HEK293T (cell line): Measurements from ENCODE around the gene AQP6.

Experiments
- CTCF ChIA-PET: fragments of 350-600 bp; formaldehyde crosslinking; extraction: SDS; loops from one replicate; lab custom pipeline; 2021; ENCODE audit warnings: antibody characterized with exemption, inconsistent platforms; lab: Yijun Ruan, JAX
- POLR2A ChIA-PET: fragments of 350-600 bp; formaldehyde crosslinking; extraction: SDS; loops from one replicate; lab custom pipeline; 2020; ENCODE audit warnings: antibody characterized with exemption, inconsistent platforms; lab: Yijun Ruan, JAX
- DNase-seq: peaks from one replicate; pipeline ENCODE4 v3.0.0; 2012; ENCODE audit warnings: mixed read lengths; ENCODE audit errors: extremely low spot score
- ARNT ChIP-seq: fragments of 450-650 bp; IDR thresholded peaks from 2 replicates; pipeline ENCODE4 v1.6.1; 2017; ENCODE audit warnings: mild to moderate bottlenecking
- BHLHE40 ChIP-seq: fragments of 450-650 bp; IDR thresholded peaks from 2 replicates; pipeline ENCODE4 v1.6.1; 2016; ENCODE audit warnings: mild to moderate bottlenecking, moderate library complexity, borderline replicate concordance
- CTBP1 ChIP-seq: fragments of 450-650 bp; IDR thresholded peaks from 2 replicates; pipeline ENCODE4 v1.6.1; 2016; ENCODE audit warnings: borderline replicate concordance
- ELF4 ChIP-seq: fragments of 450-650 bp; IDR thresholded peaks from 2 replicates; pipeline ENCODE4 v1.6.1; 2017; ENCODE audit warnings: antibody characterized with exemption
- FOXA1 ChIP-seq: fragments of 450-650 bp; IDR thresholded peaks from 2 replicates; pipeline ENCODE4 v1.6.1; 2016; ENCODE audit warnings: mild to moderate bottlenecking
- FOXK2 ChIP-seq: fragments of 450-650 bp; IDR thresholded peaks from 2 replicates; pipeline ENCODE4 v1.6.1; 2016; ENCODE audit warnings: mild to moderate bottlenecking
- FOXM1 ChIP-seq: fragments of 450-650 bp; IDR thresholded peaks from 2 replicates; pipeline ENCODE4 v1.6.1; 2017; ENCODE audit warnings: mild to moderate bottlenecking, borderline replicate concordance
- HDGF ChIP-seq: fragments of 450-650 bp; IDR thresholded peaks from 2 replicates; pipeline ENCODE4 v1.6.1; 2017; ENCODE audit warnings: antibody characterized with exemption, borderline replicate concordance
- L3MBTL2 ChIP-seq: fragments of 450-650 bp; conservative IDR thresholded peaks from 2 replicates; pipeline ENCODE4 v1.6.1; 2016; ENCODE audit warnings: mild to moderate bottlenecking
- LEF1 ChIP-seq: fragments of 450-650 bp; IDR thresholded peaks from 2 replicates; pipeline ENCODE4 v1.6.1; 2017; ENCODE audit warnings: mild to moderate bottlenecking, borderline replicate concordance
- NFRKB ChIP-seq: fragments of 450-650 bp; IDR thresholded peaks from 2 replicates; pipeline ENCODE4 v1.6.1; 2016; ENCODE audit warnings: mild to moderate bottlenecking, moderate library complexity
- SP1 ChIP-seq: fragments of 450-650 bp; IDR thresholded peaks from 2 replicates; pipeline ENCODE4 v1.6.1; 2017
- SUZ12 ChIP-seq: fragments of 450-650 bp; IDR thresholded peaks from 2 replicates; pipeline ENCODE4 v1.6.1; 2016; ENCODE audit warnings: mild to moderate bottlenecking
- TARDBP ChIP-seq: fragments of 450-650 bp; IDR thresholded peaks from 2 replicates; pipeline ENCODE4 v1.6.1; 2016
- ZNF384 ChIP-seq: fragments of 450-650 bp; IDR thresholded peaks from 2 replicates; pipeline ENCODE4 v1.6.1; 2016
- TF ChIP-seq, protein P1 (sequence below): fragments of 450-650 bp; IDR thresholded peaks from 2 replicates; pipeline ENCODE4 v1.6.1; 2016

Gene AQP6

DNA sequence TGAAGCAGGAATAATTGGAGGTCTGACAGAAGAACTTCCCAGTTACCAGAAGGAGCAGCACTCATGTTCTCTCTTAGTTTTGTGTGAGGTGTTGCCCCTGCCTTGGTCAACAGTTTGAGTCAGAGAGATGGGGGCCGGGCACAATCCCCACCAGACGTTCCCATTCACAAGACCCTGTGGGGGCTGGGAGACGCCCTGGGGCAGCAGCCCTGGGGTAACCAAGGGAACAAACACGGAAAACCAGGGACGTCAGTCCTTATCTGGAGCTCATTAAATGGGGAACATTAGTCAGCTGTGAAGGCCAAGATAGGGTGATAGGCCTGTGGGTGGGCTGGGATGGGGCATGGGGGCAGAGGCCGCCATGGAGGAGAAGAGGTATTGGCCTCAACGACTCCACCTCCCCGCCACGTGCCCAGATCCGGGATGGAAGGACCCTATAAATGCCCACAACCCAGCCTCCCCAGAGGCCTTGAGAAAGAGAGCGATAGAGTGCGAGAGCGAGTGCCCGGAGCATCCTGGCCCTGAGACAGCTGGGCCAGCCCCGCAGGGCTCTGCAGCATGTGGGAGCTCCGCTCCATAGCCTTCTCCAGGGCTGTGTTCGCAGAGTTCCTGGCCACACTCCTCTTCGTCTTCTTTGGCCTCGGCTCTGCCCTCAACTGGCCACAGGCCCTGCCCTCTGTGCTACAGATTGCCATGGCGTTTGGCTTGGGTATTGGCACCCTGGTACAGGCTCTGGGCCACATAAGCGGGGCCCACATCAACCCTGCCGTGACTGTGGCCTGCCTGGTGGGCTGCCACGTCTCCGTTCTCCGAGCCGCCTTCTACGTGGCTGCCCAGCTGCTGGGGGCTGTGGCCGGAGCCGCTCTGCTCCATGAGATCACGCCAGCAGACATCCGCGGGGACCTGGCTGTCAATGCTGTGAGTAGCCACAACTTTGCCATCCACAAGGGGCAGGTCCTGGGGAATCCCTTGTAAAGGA is 22.2 kb upstream of the AQP6 start, which contains the start of gene AQP2:
AQP2 (plus strand) TSS at position 465 of the 979 bp plus-strand sequence; CDS start at position 559, 94 bp downstream.
- TF ChIP-seq TARDBP (no peak), L3MBTL2 (no peak), FOXK2 (no peak), LEF1 (no peak), ARNT (no peak), SUZ12 (no peak), SP1 (no peak), NFRKB (no peak), ZNF384 (no peak), BHLHE40 (no peak), FOXM1 (no peak), HDGF (no peak), CTBP1 (no peak)
- TF ChIP-seq, protein P1, sequence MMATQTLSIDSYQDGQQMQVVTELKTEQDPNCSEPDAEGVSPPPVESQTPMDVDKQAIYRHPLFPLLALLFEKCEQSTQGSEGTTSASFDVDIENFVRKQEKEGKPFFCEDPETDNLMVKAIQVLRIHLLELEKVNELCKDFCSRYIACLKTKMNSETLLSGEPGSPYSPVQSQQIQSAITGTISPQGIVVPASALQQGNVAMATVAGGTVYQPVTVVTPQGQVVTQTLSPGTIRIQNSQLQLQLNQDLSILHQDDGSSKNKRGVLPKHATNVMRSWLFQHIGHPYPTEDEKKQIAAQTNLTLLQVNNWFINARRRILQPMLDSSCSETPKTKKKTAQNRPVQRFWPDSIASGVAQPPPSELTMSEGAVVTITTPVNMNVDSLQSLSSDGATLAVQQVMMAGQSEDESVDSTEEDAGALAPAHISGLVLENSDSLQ = no peak
- ChIA-PET POLR2A (interaction anchor here (1.0 kb wide), 1 partner anchor 9 kb away, joined by 3 read pairs; no protein-coding TSS in a partner anchor), CTCF (interaction anchor here (1.0 to 1.4 kb wide), 2 partner anchors 16 to 88 kb away, joined by 3 to 4 read pairs; no protein-coding TSS in a partner anchor)
- DNase-seq = no peak

DNA sequence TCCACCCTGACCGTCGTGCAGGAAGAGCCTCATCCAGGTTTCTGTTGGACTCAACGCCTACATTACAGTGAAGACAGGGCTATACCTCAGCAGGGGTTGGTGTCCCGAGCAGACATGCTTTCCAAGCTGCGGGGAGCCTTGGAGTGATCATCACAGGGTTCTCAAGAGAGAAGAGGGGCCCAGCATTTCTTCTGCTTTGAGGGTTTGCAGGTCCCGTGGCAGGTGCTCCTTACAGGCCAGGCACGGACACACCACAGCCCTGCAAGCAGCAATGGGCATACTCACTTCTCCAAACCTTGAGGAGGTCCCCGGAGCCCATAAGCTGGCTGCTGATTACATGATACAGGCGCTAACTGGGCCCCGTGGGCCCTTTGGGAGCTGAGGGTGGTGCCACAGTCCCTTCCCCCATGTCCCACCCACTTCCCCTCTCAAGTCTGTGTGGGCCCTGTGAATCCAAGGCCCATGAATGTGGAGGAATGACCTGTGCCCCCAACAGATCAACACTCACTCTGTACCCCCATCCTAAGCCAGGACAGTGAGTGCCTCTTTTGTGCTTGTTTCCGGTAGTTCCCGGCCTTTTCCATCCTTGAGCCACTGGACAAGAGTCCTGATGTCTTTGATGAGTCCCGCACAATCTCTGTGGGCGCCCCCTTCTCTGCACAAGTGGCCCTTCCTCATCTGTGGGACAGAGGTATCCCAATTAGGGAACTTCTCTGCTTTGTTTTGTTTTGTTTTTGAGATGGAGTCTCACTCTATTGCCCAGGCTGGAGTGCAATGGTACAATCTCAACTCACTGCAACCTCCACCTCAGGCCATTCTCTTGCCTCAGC is 21.1 kb upstream of the AQP6 start:
- CTCF ChIA-PET = no interaction called here
- POLR2A ChIA-PET = no interaction called here
- TF ChIP-seq CTBP1 = no peak
- TF ChIP-seq, protein P1 = no peak
- TF ChIP-seq BHLHE40 = no peak
- TF ChIP-seq FOXK2 = no peak
- no peak for TF ChIP-seq ELF4
- no peak for TF ChIP-seq TARDBP
- TF ChIP-seq FOXA1 = no peak
- no peak for TF ChIP-seq ZNF384
- TF ChIP-seq ARNT = no peak
- TF ChIP-seq L3MBTL2 = no peak
- TF ChIP-seq SUZ12 = no peak
- TF ChIP-seq NFRKB = no peak
- no peak for TF ChIP-seq FOXM1
- TF ChIP-seq SP1 = no peak
- no peak for TF ChIP-seq LEF1
- no peak for TF ChIP-seq HDGF

DNA sequence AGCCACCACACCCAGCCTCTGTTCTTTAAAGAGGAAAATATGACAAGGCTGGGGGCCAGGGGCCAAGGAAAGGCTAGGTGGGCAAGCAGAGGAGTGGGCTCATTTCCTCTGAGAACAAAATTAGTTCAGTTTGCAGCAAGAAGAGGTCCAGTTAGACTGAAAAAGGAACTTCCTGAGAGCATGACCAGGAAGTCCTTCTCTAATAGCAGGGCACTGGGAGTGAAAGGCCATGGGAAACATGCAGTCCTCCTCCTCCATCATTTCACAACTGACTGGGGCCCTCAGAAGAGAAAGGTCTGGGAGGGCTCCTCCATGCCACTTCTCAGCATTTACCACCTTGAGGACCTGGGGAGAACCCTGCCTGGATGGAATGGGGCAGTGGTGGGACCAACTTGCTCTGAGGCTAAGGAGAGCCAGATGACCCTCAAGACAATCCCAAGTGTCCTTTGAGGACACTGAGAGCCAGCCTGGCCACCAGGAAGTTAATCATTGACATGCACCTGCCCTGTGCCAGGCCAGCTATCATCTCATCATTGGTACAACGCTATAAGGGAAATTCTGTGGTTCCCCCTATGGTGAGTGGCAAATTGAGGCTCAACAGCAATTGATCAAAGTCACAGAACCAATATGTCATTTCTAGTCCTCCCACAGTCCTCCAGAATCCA is 20.2 kb upstream of the AQP6 start:
- TF ChIP-seq ELF4 (no peak), ZNF384 (no peak), HDGF (no peak), SP1 (no peak)
- no peak for DNase-seq
- CTCF ChIA-PET = no interaction called here

More for the DNA sequence above, 21.1 kb upstream of the AQP6 start:
- no peak for DNase-seq

DNA sequence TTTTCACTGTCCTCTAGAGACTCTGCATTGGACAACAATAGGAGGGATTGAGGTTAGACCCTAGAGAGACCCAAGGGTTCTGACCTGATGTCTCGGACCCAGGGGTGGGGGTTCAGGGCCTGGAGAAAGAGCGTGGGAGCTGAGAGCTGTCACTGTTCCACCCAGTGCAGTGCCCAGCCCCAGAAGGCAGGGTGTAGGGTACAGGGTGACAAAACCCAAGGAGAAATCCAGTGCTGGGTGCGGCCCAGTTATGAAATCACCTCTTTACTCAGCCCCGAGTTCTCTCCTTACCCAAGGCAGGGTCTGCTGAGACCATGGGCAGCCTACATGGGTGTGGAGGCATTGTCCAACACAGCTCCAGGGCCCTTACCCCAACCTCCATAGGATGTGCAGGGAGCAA is 19.6 kb upstream of the AQP6 start:
- TF ChIP-seq L3MBTL2 (no peak), TARDBP (no peak), ARNT (no peak), BHLHE40 (no peak), ELF4 (no peak), HDGF (no peak)
- DNase-seq = no peak
- ChIA-PET CTCF (interaction anchor here (4.4 kb wide), 1 partner anchor 8 kb away, joined by 12 read pairs; no protein-coding TSS in a partner anchor), POLR2A (no interaction called here)

More for the DNA sequence above, 20.2 kb upstream of the AQP6 start:
- POLR2A ChIA-PET = no interaction called here

DNA sequence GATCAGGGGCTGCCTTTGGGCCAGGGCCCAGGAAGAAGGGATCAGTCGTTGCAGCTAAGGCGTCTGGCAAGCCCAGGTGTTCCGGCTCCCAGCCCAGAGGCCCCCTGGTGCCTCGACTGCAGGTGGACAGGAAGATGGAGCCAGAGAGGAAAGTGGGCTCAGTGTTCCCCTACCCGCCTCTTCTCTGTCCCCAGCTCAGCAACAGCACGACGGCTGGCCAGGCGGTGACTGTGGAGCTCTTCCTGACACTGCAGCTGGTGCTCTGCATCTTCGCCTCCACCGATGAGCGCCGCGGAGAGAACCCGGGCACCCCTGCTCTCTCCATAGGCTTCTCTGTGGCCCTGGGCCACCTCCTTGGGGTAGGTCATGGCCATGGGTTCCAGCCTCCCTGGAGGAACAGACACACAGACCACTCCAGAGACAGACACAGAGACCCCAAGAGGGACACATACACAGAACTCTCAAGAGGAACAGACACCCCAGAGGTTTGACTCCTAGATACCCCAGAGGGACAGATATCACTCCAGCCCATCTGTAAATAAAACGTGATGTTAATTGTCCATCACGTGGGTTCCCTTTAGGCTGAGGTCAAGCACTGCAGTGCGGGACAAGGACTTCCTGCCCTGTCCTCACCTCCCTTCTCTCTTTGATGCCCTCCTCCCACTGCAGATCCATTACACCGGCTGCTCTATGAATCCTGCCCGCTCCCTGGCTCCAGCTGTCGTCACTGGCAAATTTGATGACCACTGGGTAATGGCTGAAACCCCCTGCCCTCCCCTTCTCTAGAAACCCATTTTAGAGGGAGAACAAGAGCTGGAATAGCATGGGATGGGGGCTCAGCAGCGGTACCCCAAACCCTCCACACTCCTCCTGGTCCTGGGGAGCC is 18.5 kb upstream of the AQP6 start:
- POLR2A ChIA-PET = no interaction called here
- DNase-seq = no peak
- no peak for TF ChIP-seq TARDBP
- no peak for TF ChIP-seq FOXM1
- TF ChIP-seq SUZ12 = no peak
- no peak for TF ChIP-seq L3MBTL2
- no peak for TF ChIP-seq SP1
- TF ChIP-seq ELF4 = no peak
- no peak for TF ChIP-seq NFRKB
- TF ChIP-seq HDGF = no peak
- TF ChIP-seq, protein P1 = no peak
- no peak for TF ChIP-seq BHLHE40
- TF ChIP-seq FOXA1 = no peak
- no peak for TF ChIP-seq CTBP1
- no peak for TF ChIP-seq ARNT
- CTCF ChIA-PET = interaction anchor here (0.5 to 4.4 kb wide), 3 partner anchors 9 to 167 kb away, joined by 3 to 12 read pairs (median 9); no protein-coding TSS in a partner anchor
